OCI-LY1 (cell line): ENCODE results near the gene POMP.

Source experiments
- CTCF ChIP-seq: fragments of 200-600 bp; sonication (generic), shearing (Covaris generic); IDR thresholded peaks from 2 replicates; pipeline ENCODE4 v1.5.1; 2017; ENCODE audit warnings: mild to moderate bottlenecking, antibody characterized with exemption, low read length, moderate library complexity, mixed read lengths
- EZH2 ChIP-seq: fragments of 200-600 bp; sonication (generic), shearing (Covaris generic); IDR thresholded peaks from 2 replicates; pipeline ENCODE4 v1.8.0; 2017; ENCODE audit warnings: borderline replicate concordance, mixed run types, mild to moderate bottlenecking, antibody characterized with exemption, low read length, moderate library complexity, mixed read lengths

GRCh38 chr13:28621449-28621848, 37.5 kb upstream of the POMP start:
- TF ChIP-seq CTCF (no peak), EZH2 (no peak)
